HG02678 (cell line): ENCODE data around the gene ADAMTS5.

ENCODE experiments used
- ATAC-seq: cut with Tn5 transposase; IDR thresholded peaks from one replicate; pipeline ENCODE4 v1.9.1; 2021; ENCODE audit warnings: mild to moderate bottlenecking, moderate library complexity; ENCODE audit not compliant: unreplicated experiment

The ADAMTS5 gene

DNA sequence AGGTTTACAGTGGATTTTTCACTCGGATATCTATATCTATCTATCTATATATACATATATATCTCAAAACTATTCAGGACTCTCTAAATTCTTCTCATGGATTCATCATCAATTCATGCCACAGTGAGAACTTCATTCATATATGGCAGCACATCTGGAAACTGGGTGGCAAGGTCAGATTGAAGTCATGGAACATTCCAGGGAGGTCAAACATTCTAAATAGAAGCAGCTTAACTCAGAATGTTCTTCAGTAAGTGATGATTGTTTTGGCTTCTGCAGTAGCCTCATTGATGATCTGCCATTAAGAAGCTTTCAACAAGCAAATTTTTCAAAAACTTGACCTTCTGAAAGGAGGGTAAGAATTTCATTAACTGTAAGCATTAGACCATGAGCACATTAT is 74.7 kb downstream of the ADAMTS5 start:
- ATAC-seq = no peak

DNA sequence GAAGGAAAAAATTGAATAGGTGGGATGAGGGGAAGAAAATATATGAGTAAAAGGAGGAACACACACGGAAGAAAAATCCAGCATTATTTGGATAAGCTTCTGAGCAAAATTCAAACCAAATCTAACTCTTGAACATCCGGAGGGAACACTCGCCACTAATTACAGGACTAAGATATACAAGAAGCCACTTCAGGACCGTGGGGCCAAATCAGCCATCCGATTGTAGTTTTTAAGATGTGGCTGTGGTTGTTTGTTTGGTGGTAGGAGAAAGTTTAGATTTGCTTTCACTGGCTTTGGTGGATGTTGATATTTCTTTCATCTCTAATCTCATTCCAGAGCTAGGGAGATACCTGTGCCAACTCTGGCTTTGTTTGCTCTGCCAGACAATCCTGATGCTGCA is 78.0 kb downstream of the ADAMTS5 start:
- ATAC-seq = no peak

DNA sequence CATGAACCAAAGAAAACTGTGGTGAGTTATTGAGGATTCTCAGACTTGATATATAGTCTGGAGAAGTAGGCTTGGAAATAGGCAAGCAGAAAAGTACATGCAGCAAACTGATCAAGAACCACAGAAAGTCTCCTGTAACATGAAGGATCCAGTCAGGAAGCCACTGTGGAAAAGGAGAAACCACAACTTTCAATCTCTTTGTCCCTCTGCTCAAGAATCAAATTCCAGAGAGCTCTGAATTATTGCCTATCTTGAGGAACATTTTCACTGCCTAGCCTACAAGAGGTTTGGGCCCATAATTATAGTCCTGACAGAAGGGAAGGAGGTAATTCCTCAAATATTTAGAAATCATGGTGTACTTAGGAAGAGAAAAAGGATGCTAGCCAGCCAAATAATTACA is 78.6 kb downstream of the ADAMTS5 start:
- ATAC-seq = no peak

DNA sequence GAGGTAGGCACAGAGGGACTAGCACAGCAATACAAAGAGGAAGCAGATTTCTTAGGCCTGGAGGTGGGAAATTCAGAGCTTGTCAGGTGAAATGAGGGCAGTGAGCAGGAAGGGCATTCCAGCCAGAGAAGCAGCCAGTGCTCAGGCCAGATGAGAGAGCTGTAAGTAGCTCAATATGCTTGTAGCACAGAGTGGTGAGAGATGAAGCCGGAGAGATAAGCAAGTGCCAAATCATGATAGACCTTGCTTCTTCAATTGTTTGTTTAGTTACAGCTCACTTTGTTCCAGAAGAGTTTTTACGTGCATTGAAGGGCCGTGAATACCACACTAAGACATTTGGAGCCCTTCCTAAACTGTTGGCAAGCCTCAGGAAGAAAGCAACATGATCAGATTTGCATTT is 79.6 kb downstream of the ADAMTS5 start:
- no peak for ATAC-seq

DNA sequence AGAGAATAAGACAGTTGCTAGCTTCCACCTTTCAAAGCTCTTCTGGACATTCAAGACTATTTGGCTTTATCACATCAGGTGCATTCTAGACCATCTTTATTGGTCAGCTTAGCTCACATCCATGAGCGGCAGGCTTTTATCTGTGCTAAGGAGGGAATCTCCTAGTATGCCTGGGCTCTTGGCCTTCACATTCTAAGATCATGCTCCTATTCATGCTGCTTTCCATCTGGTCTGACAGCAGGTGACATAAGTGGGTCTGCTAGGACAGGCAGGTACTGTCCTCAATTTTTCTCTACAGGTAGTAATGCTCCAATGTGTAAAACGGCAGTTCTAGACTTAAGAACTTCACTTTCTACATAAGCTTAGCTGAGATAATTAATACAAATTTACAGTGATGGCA is 82.5 kb downstream of the ADAMTS5 start:
- ATAC-seq = no peak

DNA sequence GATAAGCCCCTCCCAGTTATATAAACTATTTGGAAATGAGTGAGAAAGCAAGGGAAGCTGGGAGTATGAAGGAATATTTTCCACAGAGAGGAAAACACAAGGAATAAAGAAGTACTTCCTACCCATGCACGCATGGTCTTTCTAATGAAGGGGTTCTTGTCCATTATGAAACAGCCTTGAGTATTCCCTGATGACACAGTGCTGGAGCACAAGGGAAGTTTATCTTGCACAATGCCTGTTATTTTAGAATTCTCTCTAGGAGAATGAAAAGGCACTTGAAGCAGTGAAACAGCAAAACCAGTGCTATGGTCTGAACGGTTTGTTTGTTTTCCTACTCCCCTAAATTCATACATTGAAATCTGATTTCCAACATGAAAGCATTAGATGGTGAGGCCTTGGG is 83.1 kb downstream of the ADAMTS5 start:
- no peak for ATAC-seq

DNA sequence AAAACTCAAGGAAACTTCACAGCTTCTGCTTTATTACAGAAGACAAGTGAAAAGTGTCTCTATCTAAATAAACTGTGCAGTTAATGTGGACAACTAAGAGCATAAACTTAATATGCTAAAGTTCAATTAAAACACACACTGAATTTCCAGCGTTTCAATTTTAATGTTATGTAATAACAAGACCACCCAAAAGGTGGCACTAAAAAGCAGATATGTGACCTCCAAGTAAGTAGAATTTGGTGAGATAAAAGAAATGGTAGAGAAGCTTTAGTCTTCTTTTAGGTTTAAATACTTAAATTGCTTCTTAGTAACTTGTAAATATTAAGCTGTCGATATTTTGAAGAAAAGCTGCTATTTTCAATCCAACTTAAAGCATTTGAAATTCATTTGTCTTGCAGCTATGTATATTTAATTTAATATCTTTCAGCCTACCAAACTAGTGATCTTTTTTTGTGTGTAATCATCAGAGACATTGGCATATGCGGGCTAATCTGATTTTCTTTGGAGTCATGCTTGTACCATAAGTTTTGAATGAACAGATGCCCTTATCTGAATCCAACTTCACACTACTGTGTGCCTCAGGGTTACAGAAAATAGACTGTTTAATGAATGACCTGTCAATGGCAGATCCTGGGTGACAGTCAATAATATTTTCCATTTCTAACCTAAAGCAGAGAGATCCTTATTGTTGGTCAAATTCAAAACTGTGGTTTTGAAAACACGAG is 85.2 kb downstream of the ADAMTS5 start:
- ATAC-seq = no peak

DNA sequence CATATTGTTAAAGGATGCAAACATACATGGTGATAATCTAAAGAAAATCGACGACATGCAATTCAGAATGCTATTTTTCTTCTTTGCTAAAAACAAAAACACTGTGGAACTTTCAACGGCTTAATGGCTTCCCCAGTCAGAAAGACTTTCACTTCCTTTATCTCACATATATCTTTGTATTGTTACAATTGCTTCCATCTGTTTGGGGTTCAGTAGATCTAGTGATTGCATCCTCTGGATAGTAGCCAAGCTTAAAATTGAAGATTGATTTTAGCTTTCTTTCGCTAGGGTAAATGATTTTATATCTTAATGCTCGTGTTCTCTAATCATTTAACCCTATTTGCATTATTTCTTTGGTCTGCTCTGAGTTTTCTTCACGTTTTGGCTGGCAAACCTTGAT is 89.9 kb downstream of the ADAMTS5 start:
- no peak for ATAC-seq

DNA sequence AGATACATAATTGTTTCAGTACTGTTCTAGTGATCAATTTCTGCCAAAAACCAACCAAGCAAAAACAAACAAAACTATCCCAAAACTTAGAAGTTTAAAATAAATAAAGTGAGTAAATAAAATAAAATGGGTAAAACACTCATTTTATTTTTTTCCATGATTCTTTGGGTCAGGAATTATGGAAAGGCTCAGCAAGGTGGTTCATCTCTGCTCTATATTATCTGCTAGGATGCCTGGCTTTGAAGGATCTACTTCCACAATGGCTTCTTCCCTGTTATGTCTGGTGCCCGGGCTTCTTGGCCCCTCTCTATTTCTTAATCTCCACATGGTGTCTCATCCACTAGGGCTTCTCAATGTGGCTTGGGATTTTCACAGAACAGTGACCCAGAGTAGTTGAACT is 92.5 kb downstream of the ADAMTS5 start:
- ATAC-seq = no peak
